H9 (cell line): ENCODE measurements around the gene ZGLP1. TPM values are rescaled to one million over a fixed set of nuclear protein-coding genes. Genes with fewer than 3 reads are reported as not detected.

Source experiments
- DNase-seq: peaks from one replicate; pipeline ENCODE4 v3.0.0-alpha.2; 2017
- H2AFZ ChIP-seq: one replicate; pipeline ENCODE4 v1.6.1; 2013; ENCODE audit warnings: mild to moderate bottlenecking, low read length, control low read depth, moderate library complexity
- H2AK5ac ChIP-seq: 2 replicates; pipeline ENCODE4 v1.6.1; 2013; ENCODE audit warnings: low read length, control low read depth, mixed read lengths; ENCODE audit not compliant: insufficient read length
- H2BK120ac ChIP-seq: one replicate; pipeline ENCODE4 v1.6.1; 2013; ENCODE audit warnings: low read depth, mild to moderate bottlenecking, low read length, control low read depth, inconsistent platforms; ENCODE audit not compliant: poor library complexity, severe bottlenecking
- H2BK12ac ChIP-seq: 2 replicates; pipeline ENCODE4 v1.6.1; 2013; ENCODE audit warnings: low read length, control low read depth, mixed read lengths, low read depth; ENCODE audit not compliant: insufficient read length
- H2BK15ac ChIP-seq: 2 replicates; pipeline ENCODE4 v1.6.1; 2013; ENCODE audit warnings: low read depth, low read length, control low read depth
- H2BK20ac ChIP-seq: one replicate; pipeline ENCODE4 v1.6.1; 2013; ENCODE audit warnings: low read depth, mild to moderate bottlenecking, low read length, control low read depth, inconsistent platforms; ENCODE audit not compliant: poor library complexity, severe bottlenecking
- H2BK5ac ChIP-seq: 2 replicates; pipeline ENCODE4 v1.6.1; 2013; ENCODE audit warnings: low read length, control low read depth, mixed read lengths; ENCODE audit not compliant: insufficient read length
- H3K14ac ChIP-seq: 2 replicates; pipeline ENCODE4 v1.6.1; 2013; ENCODE audit warnings: low read length, control low read depth; ENCODE audit not compliant: insufficient read depth
- H3K18ac ChIP-seq: 2 replicates; pipeline ENCODE4 v1.6.1; 2013; ENCODE audit warnings: low read depth, mild to moderate bottlenecking, mixed read lengths, low read length, control low read depth; ENCODE audit not compliant: insufficient read length
- H3K23ac ChIP-seq: 2 replicates; pipeline ENCODE4 v1.6.1; 2013; ENCODE audit warnings: low read length, control low read depth, mixed read lengths, low read depth; ENCODE audit not compliant: insufficient read length
- H3K23me2 ChIP-seq: 2 replicates; pipeline ENCODE4 v1.6.1; 2013; ENCODE audit warnings: low read depth, mild to moderate bottlenecking, mixed read lengths, low read length, control low read depth; ENCODE audit not compliant: insufficient read length, poor library complexity, severe bottlenecking
- H3K27ac ChIP-seq: 2 replicates; pipeline ENCODE4 v1.5.1; 2013; ENCODE audit warnings: low read length, control low read depth, mixed read lengths, low read depth; ENCODE audit not compliant: insufficient read length
- H3K27me3 ChIP-seq: 2 replicates; pipeline ENCODE4 v1.6.1; 2013; ENCODE audit warnings: low read length, control low read depth, inconsistent platforms; ENCODE audit not compliant: insufficient read depth
- H3K4ac ChIP-seq: 2 replicates; pipeline ENCODE4 v1.6.1; 2013; ENCODE audit warnings: low read depth, mild to moderate bottlenecking, control low read depth, inconsistent platforms, low read length, moderate library complexity
- H3K4me1 ChIP-seq: 2 replicates; pipeline ENCODE4 v1.6.1; 2013; ENCODE audit warnings: low read length, control low read depth, inconsistent platforms; ENCODE audit not compliant: insufficient read depth
- H3K4me2 ChIP-seq: 2 replicates; pipeline ENCODE4 v1.6.1; 2013; ENCODE audit warnings: low read length, control low read depth, mixed read lengths; ENCODE audit not compliant: insufficient read length, insufficient read depth
- H3K56ac ChIP-seq: 2 replicates; pipeline ENCODE4 v1.6.1; 2013; ENCODE audit warnings: low read depth, mild to moderate bottlenecking, mixed read lengths, low read length, control low read depth; ENCODE audit not compliant: insufficient read length
- H3K79me1 ChIP-seq: 2 replicates; pipeline ENCODE4 v1.6.1; 2013; ENCODE audit warnings: low read depth, mild to moderate bottlenecking, moderate library complexity, low read length, control low read depth, inconsistent platforms; ENCODE audit not compliant: insufficient read depth, poor library complexity, severe bottlenecking
- H3K79me2 ChIP-seq: 2 replicates; pipeline ENCODE4 v1.6.1; 2013; ENCODE audit warnings: low read length, control low read depth, inconsistent platforms; ENCODE audit not compliant: insufficient read depth
- H3K9ac ChIP-seq: 2 replicates; pipeline ENCODE4 v1.6.1; 2013; ENCODE audit warnings: low read length, control low read depth, mixed read lengths; ENCODE audit not compliant: insufficient read length; ENCODE audit errors: extremely low read depth
- H3K9me3 ChIP-seq: one replicate; pipeline ENCODE4 v1.6.1; 2013; ENCODE audit warnings: low read depth, low read length, inconsistent platforms; ENCODE audit not compliant: control insufficient read depth
- H3T11ph ChIP-seq: one replicate; pipeline ENCODE4 v1.6.1; 2013; ENCODE audit warnings: mild to moderate bottlenecking, low read length, control low read depth, inconsistent platforms
- H4K20me1 ChIP-seq: one replicate; pipeline ENCODE4 v1.6.1; 2013; ENCODE audit not compliant: control insufficient read depth, insufficient read length, insufficient read depth
- H4K5ac ChIP-seq: 2 replicates; pipeline ENCODE4 v1.6.1; 2013; ENCODE audit warnings: low read depth, mild to moderate bottlenecking, mixed read lengths, low read length, control low read depth; ENCODE audit not compliant: insufficient read length
- H4K8ac ChIP-seq: replicated peaks from 2 replicates; pipeline ENCODE4 v1.6.1; 2013; ENCODE audit warnings: low read length, control low read depth, mixed read lengths, low read depth; ENCODE audit not compliant: insufficient read length
- H4K91ac ChIP-seq: 2 replicates; pipeline ENCODE4 v1.6.1; 2013; ENCODE audit warnings: low read depth, mild to moderate bottlenecking, moderate library complexity, mixed read lengths, low read length, control low read depth; ENCODE audit not compliant: insufficient read length
- H3K27ac Mint-ChIP-seq, 3 experiments: 2 replicates in 2 of 3; 3 replicates in 1 of 3; pipeline ENCODE4 v1.8.0; 2020 to 2021; ENCODE audit warnings: mixed read lengths in 3 of 3, mild to moderate bottlenecking in 1 of 3, moderate library complexity in 1 of 3
- H3K27me3 Mint-ChIP-seq: 2 replicates; pipeline ENCODE4 v1.8.0; 2021; ENCODE audit warnings: low read depth, mild to moderate bottlenecking, moderate library complexity, mixed read lengths
- H3K36me3 Mint-ChIP-seq, 3 experiments: 2 replicates in 2 of 3; 3 replicates in 1 of 3; pipeline ENCODE4 v1.8.0; 2020 to 2021; ENCODE audit warnings: low read depth in 3 of 3, mixed read lengths in 3 of 3; ENCODE audit not compliant: insufficient read depth in 1 of 3
- H3K4me1 Mint-ChIP-seq, 2 experiments: 2 replicates each; pipeline ENCODE4 v1.8.0; 2020; ENCODE audit warnings: mixed read lengths in 2 of 2
- H3K4me3 Mint-ChIP-seq, 2 experiments: 2 replicates in 1 of 2; 3 replicates in 1 of 2; pipeline ENCODE4 v1.8.0; 2020 to 2021; ENCODE audit warnings: mild to moderate bottlenecking in 2 of 2, mixed read lengths in 2 of 2, moderate library complexity in 1 of 2
- H3K9me3 Mint-ChIP-seq, 2 experiments: 2 replicates in 1 of 2; 3 replicates in 1 of 2; pipeline ENCODE4 v1.8.0; 2020; ENCODE audit warnings: mild to moderate bottlenecking in 2 of 2, mixed read lengths in 2 of 2, moderate library complexity in 1 of 2
- CTCF ChIP-seq: fragments of 200-600 bp; sonication (generic); conservative IDR thresholded peaks from 3 replicates; pipeline ENCODE4 v1.8.0; 2021; ENCODE audit warnings: antibody characterized with exemption, mild to moderate bottlenecking
- WGBS: extraction: QIAGEN DNeasy Blood & Tissue Kit; methylation state at CpG from one replicate; pipeline ENCODE4 v1.1.7; 2013; ENCODE audit warnings: missing lambda C conversion rate, low lambda C conversion rate, mixed read lengths; ENCODE audit not compliant: insufficient read length; ENCODE audit errors: extremely low coverage; 5-methylcytosine and 5-hydroxymethylcytosine counted together
- total RNA-seq: library from RNA; stranded (reverse); gene quantifications from 2 replicates; pipeline ENCODE4 v1.2.1, GENCODE V29; 2021

ZGLP1 gene
- total RNA-seq, 1 experiment from 2014 or later, result 6.9 TPM

- Histone ChIP-seq H3K56ac (no peak overlapping the region), H3K79me1 (no peaks in the 10 kb centered on the region), H3K27me3 (no peaks in the 10 kb centered on the region), H3K23ac (no peak overlapping the region), H3K79me2 (no peaks in the 10 kb centered on the region), H3K4me2 (no peak overlapping the region), H2BK120ac (no peak overlapping the region), H3K14ac (no peak overlapping the region), H3K23me2 (peaks cover 3% of the 10 kb centered on the region), H3K9me3 (no peaks in the 10 kb centered on the region), H3K4me1 (no peaks in the 10 kb centered on the region), H3K27ac (no peak overlapping the region), H2BK12ac (no peak overlapping the region), H4K8ac (no peak overlapping the region), H3K4ac (no peak overlapping the region), H2BK5ac (no peak overlapping the region), H4K91ac (no peak overlapping the region), H2BK15ac (no peak overlapping the region), H2AK5ac (no peak overlapping the region), H3T11ph (no peak overlapping the region), H2AFZ (no peak overlapping the region), H2BK20ac (no peak overlapping the region), H4K20me1 (no peaks in the 10 kb centered on the region), H3K9ac (no peak overlapping the region), H3K18ac (no peak overlapping the region), H4K5ac (no peak overlapping the region)
- Mint-ChIP-seq H3K27me3 (peaks cover 2% of the 10 kb centered on the region), H3K27ac (no peak overlapping the region), H3K4me1 (peaks cover 11 to 14% of the 10 kb centered on the region in 2 experiments), H3K9me3 (no peaks in the 10 kb centered on the region; a peak in 1 of 5 replicates), H3K4me3 (no peak overlapping the region), H3K36me3 (peaks cover 19 to 58% (median 41%) of the 10 kb centered on the region in 3 experiments)
- no CpG with 5 or more reads among the region's 13 CpGs for WGBS
- no peak for DNase-seq
- no peak for TF ChIP-seq CTCF
Measured at GRCh38 chr19:10318807-10319682, 9.4 kb upstream of the ZGLP1 start.
